Retina (tissue), 1 donor: ENCODE measurements around the gene FADS1.

Experiments
- DNase-seq: peaks from one replicate; pipeline ENCODE4 v3.0.0-alpha.2; 2016

FADS1 gene

DNA sequence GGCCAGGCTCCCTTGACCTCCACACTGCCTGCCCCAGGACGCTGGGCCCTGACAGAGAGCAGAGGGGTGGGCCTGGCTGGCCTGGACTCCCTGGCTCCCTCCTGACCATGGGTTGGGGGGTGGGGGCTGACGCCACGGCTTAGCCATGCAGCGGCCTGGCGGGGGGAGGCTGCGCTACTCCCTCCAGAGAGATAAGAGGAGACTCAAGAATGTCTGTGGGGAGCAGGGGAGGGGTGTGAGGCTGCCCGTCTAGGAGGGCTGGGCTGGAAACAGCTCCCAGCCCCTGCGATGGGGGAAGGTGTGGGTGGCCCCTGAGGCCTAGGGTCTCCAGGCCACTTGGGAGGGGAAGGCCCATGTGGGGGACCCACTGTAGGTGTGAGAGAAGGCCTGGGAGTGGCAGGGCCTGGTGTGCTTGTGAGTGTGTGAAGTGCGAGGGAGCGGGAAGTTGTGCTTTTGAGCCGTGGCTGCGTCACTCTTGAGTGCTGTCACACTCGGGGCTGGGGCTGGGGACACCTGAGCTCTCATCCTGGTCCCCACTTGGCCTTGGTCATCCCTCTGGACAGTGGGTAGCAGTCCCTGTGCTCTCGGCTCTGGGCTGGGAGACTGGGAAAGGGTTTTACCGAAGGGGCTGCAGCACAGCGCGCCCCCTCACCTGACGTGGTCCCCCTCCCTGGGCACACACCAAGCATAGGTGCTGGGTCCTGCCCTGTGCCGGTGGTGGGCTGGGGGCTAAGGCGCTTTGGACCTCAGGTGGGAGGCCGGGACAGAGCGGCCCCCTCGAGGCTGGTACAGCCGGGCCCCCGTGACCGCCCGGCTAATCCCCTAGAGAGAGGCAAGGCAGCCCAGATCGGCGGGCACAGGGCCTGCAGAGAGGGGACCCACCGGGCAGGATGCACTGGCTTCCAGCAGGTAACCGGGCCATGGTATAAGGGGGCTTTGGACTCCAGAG lies 62.0 kb downstream of the FADS1 start:
- no peak for DNase-seq

DNA sequence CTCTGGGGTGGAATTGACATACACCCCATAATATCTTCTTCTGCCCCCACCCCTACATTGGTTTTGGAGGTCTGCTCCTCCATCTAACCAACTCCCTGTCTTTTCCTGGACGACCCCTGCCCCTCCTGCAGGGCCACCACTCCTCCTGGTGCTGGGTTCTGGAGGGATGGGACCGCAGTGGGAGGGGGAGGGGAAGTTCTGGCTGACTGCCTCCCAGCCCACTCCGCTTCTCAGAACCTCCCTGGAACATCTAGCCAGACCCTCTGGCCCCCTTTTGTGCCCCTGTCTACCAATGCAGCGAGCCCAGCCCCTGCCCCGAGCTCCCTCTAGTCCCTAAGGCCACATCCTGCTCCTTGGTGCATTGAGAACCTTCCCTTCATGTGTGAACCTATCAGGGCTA lies 63.1 kb downstream of the FADS1 start:
- DNase-seq: no peak

DNA sequence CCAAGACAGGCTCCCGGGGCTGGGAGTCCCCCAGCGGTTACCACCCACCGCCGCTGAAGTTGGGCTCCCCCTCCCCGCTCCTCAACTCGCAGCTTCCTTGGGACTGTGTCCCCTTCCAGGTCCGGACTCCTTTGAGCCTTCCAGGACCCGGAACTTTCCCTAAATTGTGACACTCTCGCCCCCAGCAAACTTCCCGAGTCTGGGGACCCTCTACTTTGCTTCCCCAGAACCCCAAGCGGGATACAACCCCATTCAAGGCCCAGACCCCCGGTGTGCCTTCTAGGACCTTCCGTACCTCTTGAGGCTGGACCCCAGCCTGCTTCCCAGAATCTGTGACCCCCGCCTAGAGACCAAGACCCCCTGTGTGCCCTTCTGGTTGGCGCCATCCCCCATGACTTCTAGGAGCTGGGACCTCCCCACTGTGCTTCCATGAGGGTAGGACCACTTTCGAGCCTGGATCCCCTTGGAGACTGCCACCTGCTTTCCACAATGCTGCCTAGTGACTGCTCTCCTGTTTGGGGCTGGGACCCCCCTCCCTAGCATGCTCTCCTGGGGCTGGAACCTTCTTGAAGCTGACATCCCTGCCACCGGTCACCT lies 63.8 kb downstream of the FADS1 start:
- DNase-seq: no peak

DNA sequence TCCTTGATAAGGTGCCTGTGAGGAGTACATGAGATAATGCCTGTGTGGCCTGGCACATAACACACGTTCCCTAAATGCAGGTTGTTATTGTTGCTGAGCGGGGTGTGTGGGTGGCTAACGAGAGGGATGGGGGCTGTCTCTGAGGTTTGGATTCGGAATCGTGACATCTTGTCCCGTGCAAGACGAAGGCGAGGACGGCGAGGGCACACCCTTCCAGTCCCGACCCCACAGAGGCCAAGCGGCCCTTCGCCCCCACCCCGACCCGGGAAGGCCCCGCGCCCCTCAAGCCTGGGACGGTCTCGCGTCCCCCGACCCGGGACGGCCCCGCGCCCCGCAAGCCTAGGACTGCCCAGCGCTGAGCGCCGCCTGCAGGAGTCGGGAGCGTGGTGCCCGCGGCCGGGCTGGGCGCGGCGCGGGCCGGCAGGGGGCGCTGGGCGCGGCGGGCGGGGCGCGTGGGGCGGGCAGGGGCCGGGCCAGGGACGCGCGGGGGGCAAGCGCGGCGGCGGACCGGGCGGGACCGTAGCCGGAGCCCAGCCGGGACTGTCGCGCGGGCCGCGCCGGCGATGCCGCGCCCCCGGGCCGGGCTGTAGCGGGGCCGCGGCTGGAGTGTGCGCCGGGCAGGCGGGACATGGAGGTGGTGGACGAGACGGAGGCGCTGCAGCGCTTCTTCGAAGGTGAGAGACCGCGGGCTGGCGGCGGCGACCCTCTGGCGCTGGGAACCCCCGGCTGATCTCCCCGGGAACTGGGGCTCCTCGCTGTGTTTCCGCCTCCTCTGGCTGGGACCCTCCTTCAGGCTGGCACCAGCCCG lies 64.5 kb downstream of the FADS1 start, which contains the start of gene MYRF:
TSS of gene MYRF (plus strand) at position 520 of the 808 bp plus-strand sequence. CDS start at position 629, 109 bp downstream.
- DNase-seq: no peak

DNA sequence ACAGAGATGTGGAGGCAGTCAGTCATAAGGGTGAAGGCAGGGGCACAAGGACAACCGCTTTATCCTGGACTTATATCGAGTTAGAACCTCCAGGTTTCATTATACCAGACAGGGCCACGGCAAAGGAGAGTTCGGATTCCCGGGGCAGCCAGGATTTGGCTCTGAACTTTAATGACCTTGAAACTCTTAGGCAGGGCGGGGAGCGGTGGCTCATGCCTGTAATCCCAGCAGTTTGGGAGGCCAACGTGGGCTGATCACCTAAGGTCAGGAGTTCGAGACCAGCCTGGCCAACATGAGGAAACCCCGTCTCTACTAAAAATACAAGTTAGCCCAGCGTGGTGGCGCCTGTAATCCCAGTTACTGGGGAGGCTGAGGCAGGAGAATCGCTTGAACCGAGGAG lies 65.4 kb downstream of the FADS1 start:
- no peak for DNase-seq

DNA sequence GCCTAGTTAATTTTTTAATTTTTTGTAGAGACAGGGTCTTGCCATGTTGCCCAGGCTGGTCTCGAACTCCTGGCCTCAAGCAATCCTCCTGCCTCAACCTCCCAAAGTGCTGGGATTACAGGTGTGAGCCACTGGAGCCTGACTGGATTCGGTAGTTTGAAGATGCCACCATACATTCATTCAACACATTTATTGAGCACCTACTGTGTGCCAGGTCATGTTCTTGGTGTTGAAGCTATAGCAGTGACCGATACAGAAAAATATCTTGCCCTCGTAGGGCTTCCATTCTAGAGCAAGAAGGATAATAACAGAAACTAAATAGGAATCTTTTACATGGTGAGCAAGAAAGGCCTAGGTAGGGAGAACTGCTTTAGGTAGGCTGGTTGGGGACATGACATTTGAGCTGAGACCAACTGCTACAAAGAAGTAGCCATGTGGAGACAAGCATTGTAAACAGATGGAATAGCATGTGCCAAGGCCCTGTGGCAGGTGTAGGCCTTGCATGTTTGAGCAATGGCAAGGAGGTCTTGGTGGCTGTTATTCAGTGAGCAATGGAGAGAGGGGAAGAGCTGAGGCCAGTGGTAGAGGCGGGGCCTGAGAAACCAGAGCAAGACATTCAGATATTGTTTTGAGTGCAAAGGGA lies 66.1 kb downstream of the FADS1 start:
- no peak for DNase-seq
